Glomerular visceral epithelial cell (primary cell): ENCODE data around the gene LYRM4.
"Not testable (repeated sequence)": the region's sequence is repeated elsewhere in the genome, so short reads cannot be mapped to it uniquely, and the experiment has no call there.

ENCODE experiments used
- DNase-seq: peaks from one replicate; pipeline ENCODE4 v3.0.0-alpha.2; 2016; ENCODE audit errors: extremely low spot score

The LYRM4 gene

DNA sequence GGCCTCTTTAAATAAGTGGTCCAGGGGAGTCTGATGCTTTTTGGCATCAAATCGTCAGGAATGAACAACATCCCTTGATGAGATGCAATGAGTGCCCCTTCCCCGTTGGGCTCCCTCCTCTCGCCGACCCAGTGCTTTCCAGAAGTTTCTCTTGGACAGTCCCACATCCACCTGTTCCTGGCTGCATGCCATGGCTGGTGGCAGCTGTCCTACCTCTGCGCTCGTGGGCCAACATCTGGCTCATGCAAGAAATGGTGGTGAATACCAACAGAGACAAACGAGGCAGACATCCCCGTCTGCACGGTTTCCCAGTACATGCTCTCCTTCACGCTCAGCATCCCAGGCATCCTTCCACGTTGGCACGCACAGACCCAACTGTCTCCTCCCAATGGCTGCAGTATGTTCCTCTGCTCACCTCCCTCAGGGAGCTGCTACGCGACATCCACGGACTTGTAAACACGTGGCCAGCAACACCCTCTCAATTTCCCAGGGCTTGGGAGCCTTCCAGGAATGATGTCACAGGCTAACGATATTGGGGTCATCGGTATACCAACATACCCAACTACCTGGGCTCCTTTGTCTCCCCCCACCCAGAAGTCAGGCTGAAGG is 138.1 kb downstream of the LYRM4 start:
- DNase-seq: no peak

DNA sequence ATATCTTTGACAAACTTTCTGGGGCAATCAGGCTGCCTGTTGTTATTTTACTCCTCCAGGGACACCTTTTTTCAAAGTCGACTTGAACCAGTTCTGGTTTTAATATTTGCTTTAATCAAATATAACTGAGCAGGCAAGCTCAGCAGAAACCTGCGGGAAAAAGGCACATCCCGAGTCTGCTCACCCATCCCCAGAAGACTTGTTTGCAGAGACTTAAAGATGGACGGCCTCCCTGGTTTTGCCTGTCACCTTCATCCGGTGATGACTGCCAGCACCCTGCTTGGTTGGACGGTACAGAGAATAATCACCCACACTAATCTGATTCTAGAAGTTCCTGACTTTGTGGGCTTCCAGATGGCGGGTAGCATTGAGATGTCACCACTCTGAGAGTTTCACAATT is 138.8 kb downstream of the LYRM4 start:
- DNase-seq: no peak

DNA sequence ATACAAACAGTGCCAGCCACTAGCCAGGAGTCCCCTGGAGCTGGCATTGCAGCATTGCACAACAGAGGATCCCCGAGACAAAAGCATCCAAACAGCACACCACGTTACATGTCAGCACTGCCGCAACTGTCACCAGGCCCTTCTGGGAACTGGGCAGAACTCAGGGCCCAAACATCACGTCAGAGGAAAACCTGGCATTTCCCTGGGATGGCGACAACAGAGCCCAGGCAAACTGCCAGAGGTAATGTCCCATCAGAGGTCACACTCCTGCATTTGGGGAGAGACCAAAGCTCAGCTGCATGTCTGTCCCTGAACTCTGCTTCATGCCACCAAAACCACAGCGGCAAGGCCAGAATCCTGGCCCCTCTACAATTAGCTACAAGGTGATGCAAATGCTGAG is 139.3 kb downstream of the LYRM4 start:
- DNase-seq: no peak

DNA sequence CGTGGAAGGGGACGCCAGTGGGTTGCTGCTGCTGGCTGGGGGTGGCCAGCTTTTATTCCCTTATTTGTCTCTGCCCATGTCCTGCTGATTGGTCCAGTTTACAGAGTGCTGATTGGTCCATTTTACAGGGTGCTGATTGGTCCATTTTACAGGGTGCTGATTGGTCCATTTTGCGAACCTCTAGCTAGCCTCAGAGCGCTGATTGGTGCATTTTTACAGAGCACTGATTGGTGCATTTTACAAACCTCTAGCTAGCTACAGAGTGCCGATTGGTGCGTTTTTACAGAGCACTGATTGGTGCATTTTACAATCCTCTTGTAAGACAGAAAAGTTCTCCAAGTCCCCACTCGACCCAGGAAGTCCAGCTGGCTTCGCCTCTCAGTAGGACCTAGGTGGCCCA is 140.2 kb downstream of the LYRM4 start:
- DNase-seq: not testable (repeated sequence)

DNA sequence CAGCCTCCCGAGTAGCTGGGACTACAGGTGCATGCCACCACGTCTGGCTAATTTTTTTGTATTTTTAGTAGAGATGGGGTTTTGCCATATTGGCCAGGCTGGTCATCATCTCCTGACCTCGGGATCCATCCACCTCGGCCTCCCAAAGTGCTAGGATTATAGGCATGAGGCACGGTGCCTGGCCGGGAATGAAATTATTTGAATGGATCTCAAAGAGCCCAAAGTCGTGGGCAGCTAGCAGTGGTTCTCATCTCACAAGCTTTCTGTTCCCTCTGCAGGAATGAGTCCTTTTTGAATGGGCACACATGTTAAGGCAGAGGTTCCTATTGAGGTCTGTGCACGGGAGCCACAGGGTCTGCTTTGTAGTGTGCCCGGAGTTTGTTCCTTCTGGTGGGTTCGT is 140.7 kb downstream of the LYRM4 start:
- DNase-seq: no peak

DNA sequence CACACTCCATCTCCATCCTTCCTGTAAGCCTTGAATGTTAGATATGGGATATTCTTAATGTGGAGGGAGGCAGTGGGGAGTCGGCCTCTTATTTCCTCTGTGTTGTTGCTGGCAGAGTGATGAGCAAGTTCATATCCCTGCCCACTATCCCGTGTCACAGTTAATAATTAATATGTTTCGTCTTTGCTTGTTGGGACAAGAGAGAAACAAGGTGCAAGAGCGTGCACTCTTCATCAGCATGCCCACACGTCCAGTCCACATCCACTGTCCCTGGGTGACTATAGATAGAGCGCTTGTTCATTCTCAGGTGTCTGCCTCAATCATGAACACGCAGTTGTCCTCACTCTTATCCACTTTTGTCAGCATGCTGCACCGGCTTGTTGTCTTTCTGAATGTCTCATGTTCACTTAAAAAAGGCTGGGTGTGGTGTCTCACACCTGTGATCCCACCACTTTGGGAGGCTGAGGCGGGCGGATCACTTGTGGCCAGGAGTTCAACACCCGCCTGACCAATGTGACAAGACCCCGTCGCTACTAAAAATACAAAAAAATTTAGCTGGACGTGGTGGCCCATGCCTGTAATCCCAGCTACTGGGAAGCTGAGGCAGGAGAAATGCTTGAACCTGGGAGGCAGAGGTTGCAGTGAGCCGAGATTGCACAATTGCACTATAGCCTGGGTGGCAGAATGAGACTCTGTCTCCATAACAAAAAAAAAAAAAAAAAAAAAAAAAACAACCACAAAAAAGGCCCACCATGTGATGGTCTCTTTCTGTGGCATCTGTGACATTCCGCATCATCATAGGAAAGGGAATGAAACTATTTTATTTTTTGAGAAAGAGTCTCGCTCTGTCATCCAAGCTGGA is 141.4 kb downstream of the LYRM4 start:
- no peak for DNase-seq

DNA sequence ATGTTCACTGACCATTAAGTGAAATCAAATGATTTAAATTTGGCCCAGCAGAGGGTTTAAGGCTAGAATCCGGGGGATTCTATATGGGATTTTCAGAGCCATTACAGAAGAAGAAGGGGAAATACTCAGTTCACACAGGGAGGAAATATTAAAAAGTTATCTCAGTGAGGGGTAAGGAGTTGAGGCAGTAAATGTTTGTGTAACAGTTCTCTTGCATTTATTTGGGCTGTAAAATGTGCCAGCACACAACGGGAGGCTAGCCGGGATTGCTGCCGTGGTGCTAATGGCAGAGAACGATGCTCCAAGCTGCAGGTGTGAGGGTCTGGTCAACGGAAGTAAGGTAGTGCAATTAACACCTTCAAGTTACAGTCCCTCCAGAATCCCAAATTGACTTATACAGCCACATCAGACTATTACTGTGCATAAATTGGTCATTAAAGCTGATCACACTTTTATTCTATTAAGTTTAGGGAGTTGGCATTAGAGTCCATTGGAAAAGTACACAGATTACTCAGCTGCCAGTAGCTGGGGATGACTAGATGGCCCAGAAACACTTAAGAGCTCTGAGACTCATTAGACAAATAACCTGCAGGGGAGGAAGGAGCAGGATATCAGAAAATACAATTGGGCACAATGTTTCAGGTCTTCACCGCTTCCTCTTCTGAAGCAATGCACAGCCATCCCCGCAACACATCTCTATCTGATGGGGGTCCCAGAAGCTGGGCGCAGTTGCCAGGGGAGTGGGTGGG is 144.3 kb downstream of the LYRM4 start:
- no peak for DNase-seq

DNA sequence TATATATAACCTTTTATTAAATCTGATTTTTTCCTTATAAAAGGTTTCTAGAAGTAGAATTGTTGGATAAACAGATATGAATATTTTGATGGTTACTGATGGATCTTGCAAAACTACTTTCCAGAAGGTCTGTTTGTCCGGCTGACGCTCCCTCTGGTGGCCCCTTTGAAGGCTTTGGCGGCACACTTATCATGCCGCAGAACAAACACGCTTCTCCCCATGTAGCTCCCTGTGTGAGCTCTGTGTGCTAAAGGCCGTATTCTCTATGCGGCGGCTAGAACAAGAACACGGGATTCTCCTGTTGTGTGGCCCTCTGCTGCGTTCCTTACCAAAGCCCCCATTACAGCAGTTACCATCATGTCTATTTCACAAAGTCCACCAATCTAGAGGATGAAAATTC is 145.6 kb downstream of the LYRM4 start:
- no peak for DNase-seq

DNA sequence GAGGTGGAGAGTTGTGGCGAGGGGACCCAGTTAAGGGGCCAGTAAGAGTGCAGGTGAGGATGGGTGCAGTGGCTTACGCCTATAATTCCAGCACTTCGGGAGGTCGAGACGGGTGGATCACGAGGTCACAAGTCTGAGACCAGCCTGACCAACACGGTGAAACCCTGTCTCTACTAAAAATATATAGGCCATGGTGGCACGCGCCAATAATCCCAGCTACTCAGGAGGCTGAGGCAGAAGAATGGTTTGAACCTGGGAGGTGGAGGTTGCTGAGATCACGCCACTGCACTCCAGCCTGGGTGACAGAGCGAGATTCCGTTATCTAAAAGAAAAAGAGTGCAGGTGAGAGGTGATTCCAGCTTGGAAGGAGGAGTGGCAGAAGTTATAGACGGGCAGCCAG is 147.7 kb downstream of the LYRM4 start:
- no peak for DNase-seq

DNA sequence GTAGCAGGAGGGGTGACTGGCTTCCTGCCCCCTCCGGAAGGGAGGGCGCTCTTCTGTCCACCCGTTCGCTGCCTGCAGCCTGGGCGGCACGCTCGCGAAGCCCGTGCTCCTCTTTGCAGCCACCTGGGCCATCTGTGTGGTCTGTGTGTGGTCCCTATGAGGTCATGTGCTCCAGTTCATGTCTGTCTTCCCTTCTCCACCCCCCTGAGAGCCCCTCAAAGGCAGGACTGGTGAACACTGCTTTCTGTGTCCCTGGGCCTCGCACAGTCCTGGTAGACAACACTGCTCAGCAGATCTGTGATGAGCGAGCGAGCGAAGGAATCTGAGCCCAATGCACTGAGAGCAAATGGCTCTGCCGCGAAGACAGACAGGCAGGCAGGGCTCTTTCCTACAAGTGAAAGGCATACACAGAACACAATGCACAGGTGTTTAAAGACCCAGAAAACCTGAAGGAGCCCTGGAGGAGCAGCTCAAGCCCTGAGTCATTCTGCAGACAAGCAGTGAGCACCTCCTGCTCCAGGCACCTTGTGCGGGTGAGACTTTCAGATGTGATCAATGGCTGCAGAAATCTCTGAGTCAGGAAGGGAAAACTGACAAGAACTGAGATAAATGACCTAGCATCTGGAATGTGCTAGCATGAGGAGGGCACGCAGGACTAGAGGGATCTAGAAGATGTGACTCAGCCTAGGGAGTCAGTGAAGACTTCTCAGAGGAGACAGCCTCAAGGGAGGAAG is 148.5 kb downstream of the LYRM4 start:
- DNase-seq: peak; percentile 74

DNA sequence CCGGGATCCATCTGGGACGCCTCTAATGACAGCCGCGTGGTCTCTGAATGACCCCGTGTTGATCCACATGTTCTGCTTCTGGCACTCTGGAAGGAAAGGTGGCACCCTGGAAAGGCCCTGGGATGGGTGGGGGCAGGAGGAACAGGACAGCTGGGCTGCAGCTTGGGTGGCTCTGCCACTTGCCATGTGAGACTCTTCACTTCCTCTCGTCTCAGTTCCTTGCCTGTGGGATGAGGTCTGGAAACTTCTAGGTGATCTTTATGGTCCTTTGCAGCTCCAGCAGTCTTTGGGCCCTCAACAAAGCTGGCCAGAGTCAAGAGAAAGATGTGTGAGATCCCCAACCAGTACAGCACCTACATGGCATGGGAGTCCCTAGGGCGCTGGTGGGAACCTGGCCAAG is 149.1 kb downstream of the LYRM4 start:
- no peak for DNase-seq

DNA sequence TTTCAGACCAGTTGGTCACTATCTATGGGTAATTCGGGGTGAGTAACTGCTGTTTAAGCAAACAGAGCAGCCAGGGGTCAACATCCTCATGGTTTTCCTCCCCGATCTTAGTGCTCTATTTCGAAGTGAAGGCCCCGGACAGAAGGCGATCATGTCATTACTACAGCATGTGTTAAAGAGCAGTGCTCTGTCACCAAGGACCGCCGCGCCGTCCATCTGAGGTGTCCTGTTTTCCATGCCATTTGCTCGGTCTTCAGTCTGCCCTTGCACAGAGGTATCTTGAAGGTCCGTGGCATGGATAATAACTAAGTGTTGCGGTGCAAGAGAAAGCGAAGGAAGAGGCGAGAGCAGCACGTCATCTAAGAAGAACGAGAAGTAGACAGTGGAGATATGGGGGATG is 150.5 kb downstream of the LYRM4 start:
- DNase-seq: no peak

DNA sequence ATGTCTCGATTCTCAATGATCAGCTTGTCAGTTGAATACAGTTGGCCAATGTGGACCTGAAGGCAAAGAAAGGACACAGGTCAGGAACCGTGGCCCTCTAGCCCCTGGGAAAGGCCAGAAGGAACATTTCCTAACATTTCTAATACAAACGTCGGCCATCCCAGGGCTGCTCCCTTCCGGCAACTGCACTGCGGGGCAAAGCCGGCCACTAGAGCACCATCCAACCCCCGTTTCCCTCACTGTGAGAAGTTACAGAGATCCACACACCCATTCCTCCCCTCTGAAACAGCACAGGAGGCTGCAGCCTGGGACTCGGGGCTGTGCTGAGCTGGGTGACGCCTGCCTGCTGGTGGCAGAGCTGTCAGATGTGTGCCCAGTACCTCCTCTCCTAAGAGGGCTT is 151.3 kb downstream of the LYRM4 start:
- DNase-seq: no peak

DNA sequence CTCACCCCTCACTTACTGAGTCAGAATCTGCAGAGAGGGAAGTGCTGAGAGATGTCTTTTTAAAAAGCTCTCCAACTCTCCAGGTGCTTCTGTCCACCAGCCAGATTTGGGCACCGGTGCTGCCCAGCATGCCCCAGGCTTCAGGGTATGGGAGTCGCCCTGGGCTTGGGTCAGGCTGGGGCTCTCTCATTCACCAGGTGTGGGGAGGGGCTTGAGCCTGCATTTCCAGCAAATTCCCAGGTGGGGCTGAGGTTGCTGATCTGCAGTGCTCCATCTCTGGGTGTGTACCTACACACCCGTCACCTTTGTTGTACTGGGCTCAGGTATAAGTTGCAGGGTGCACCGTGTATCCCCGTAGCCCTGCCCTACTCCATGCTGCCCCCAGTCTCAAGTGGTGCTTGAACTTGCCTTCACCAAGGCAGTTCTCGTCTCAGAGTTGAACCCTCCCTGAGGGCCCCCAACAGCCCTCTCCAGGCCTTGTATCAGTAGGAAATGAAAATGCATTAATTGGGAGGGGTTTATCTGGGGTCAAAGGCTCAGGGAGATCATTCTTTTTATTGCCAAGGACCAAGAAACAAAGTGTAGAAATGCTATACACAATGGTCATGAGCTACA is 152.1 kb downstream of the LYRM4 start:
- DNase-seq: no peak

DNA sequence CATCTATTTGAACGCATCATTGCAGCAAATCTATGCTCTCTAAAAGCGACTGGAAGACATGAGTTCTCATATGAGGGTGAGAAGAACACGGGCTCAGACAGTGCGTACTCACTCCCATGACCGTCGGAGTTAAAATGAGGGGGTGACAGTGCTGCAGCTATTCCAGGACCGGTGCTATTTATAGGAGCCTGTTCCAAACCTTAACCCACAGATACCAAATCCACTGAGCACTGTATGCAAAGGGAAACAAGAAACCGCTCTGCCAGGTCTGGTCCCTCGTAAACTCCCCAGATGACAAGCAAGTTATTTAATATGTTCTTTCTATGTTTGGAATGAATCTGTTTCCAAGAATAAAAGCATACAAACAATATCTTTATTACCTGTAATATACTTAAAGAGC is 152.7 kb downstream of the LYRM4 start:
- no peak for DNase-seq

DNA sequence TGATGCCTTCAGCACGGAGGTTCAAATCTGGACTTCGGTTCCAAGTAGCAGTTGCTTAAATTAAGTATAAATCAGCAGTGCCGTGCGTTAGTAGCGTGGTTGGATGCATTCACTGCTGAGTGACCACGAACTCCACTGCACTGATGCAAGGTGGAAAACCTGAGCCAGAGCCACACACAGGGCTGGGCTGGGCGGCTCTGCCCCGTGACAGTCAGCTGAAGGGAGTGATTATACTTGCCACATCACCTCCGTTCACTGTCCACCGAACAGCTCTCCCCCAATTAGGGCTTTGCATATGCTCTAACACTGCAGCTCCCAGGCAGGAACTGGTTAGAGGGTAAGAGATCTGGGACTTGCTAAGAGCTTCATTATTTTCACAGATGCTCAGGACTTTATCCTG is 153.4 kb downstream of the LYRM4 start:
- peak; percentile 21 for DNase-seq

DNA sequence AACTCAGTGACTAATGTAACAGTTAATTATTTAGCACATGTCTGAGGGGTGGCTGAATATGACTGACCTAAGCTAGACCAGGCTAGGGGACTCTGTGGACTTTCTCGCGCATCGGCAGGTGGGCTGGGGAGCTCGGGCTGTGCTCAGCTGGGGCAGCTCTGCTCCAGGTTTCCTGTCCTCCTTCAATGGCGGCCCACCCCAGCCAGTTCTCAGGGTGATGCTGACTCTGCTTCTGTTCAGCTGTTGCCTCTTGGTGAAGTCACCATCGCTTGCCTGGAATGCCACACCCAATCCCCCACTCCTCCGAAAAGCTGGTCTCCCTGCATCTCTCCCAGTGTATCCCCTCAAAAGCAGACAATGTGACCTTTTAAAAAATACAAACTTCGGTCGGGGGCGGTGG is 155.6 kb downstream of the LYRM4 start:
- no peak for DNase-seq

DNA sequence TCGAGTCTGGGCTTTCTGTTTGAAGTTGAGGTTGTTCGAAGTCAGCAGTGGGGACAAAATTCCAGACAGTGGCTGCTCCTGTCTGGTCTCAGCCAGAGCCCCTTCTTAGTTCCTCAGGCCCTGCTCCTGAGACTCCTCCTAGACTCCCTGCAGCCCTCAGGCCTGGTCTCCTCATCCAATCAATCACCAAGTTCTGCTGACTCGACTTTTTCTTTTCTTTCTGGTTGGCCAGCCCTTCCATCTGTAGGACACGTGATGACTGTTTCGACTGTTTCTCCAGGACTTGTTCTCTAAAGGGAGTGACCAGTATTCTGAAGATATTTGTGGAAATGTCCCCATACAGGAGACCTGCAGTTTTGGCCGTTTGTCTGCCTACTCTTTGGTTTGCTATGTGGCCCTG is 156.1 kb downstream of the LYRM4 start:
- no peak for DNase-seq

DNA sequence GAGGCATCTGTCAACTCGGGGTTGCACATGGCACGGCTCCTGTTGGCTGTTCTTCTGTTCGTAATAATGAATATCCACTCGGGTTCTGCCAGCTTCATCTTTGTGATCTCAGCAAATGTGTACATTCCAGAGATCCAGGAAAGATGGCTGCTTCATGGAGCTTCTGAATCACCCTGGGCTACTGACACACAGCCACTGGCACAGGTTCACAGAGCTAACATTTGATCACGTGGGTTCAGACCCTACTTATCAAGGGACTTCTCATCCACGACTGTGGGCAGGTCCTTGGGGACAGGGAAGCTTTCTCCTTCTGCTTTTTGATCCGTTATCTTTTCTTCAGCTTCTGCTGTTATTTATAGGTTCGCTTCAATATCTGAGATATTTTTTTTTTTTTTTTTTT is 157.5 kb downstream of the LYRM4 start:
- DNase-seq: no peak

DNA sequence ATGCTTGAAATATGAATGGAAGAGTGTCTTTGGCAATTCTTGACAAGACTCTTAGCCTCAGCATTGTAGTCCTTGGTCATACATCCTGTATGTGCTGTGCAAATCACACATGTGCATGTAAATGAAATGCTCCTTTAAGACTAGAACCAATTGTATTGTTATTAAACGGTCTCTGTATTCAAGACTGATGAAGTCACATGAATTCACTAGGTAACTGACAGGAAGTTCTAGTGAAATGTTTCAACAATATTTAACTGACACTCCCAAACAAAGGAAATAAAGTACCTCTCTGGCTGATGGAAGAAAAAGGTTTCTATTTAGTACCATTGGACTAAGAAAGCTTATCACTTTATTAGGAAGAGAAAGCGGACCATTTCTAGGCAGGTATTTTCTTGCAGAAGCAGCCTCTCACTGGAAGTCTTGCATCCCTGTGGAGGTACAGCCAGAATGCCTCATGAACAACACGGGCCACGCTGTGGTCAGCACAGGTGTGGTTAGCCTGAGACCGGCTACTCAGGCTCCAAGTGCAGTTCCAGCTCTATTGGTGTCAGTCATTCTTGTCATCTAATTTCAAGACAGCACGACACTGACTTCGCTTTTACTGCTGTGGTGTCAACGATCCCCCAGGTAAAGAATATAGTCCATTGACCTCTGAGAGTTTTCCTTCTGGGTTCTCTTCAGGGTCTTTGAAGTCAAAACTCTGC is 158.3 kb downstream of the LYRM4 start:
- DNase-seq: no peak

DNA sequence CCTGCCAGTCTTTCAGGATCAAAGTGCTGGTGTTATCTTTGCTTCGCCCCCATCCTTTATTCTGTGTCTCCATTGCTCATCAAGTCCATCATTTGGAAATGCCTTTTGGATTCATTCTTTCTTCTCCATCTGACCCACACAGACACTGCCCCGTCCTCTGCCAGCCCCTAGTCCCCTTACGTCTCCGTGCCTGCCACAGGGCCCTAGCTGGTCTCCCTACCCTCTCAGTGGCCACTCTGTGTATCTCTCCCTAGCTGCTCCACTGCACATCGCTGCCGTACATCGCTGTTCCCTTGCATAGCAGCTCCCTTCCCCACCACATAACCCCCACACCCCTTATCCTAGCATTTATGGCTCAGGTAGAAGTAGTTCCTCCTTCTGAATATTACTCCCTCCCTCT is 159.9 kb downstream of the LYRM4 start:
- DNase-seq: no peak
